K562 (cell line): Measurements from ENCODE around the gene SLC35E2B. TPM values are rescaled to one million over a fixed set of nuclear protein-coding genes. Genes with fewer than 3 reads are reported as not detected.

Experiments
- BRCA1 ChIP-seq, 2 experiments: fragments of 450-650 bp in 1 of 2; sonication (generic) in 1 of 2; formaldehyde crosslinking in 1 of 2; IDR thresholded peaks; 2 replicates each; pipeline versions ENCODE4 v1.5.0 to v1.6.1; 2017 to 2020; ENCODE audit warnings: mild to moderate bottlenecking in 1 of 2, missing genetic modification reagents in 1 of 2
- CXXC5 ChIP-seq: fragments of 250-450 bp; sonication (Bioruptor Pico); IDR thresholded peaks from 2 replicates; pipeline ENCODE4 v1.8.0; 2022; ENCODE audit warnings: inconsistent platforms, mild to moderate bottlenecking, moderate library complexity
- KAT8 ChIP-seq: fragments of 450-650 bp; IDR thresholded peaks from 2 replicates; pipeline ENCODE4 v1.6.1; 2016; ENCODE audit warnings: low read depth, mild to moderate bottlenecking
- MBD2 ChIP-seq: sonication (generic); IDR thresholded peaks from 2 replicates; pipeline ENCODE4 v1.6.1; 2016; ENCODE audit warnings: low read depth, borderline replicate concordance
- MTF1 ChIP-seq: fragments of 250-450 bp; sonication (Bioruptor Pico); IDR thresholded peaks from 2 replicates; pipeline ENCODE4 v1.9.0; 2021; ENCODE audit warnings: moderate library complexity, mild to moderate bottlenecking, inconsistent platforms, borderline replicate concordance
- RBFOX2 ChIP-seq: fragments of 200-400 bp; formaldehyde crosslinking; IDR thresholded peaks from 2 replicates; pipeline ENCODE4 v1.6.1; 2017; ENCODE audit warnings: low read depth, mild to moderate bottlenecking, low read length, moderate library complexity
- RFX5 ChIP-seq: IDR thresholded peaks from 2 replicates; pipeline ENCODE4 v1.6.1; 2011; ENCODE audit warnings: low read depth, mild to moderate bottlenecking, improper control_type of control experiment, low read length
- SRSF7 ChIP-seq: fragments of 200-400 bp; formaldehyde crosslinking; optimal IDR thresholded peaks from 2 replicates; pipeline ENCODE3; 2017; ENCODE audit warnings: mild to moderate bottlenecking, low read depth, low read length
- TEAD4 ChIP-seq, 2 experiments: sonication (generic) in 1 of 2; formaldehyde crosslinking in 1 of 2; IDR thresholded peaks; 2 replicates each; pipeline versions ENCODE4 v1.6.1 to v1.8.0; 2012 to 2022; ENCODE audit warnings: borderline replicate concordance in 1 of 2, inconsistent platforms in 1 of 2, low read length in 1 of 2, mild to moderate bottlenecking in 1 of 2, missing genetic modification reagents in 1 of 2
- ZFX ChIP-seq: sonication (generic); formaldehyde crosslinking; IDR thresholded peaks from 2 replicates; pipeline ENCODE4 v1.8.0; 2022; ENCODE audit warnings: mild to moderate bottlenecking, missing genetic modification reagents, moderate library complexity
- ZNF311 ChIP-seq: fragments of 250-450 bp; sonication (Bioruptor Pico); IDR thresholded peaks from 2 replicates; pipeline ENCODE4 v1.4.0; 2020; ENCODE audit warnings: mild to moderate bottlenecking, moderate library complexity
- ZZZ3 ChIP-seq: fragments of 450-650 bp; IDR thresholded peaks from 2 replicates; pipeline ENCODE4 v1.6.1; 2016; ENCODE audit warnings: antibody characterized with exemption, mild to moderate bottlenecking, moderate library complexity
- polyA plus RNA-seq, 8 experiments: library from polyadenylated mRNA; depleted of rRNA in 4 of 8; stranded (reverse) in 5 of 8; unstranded in 3 of 8; fragments of >200 nt; fragmentation: Nextera tagmentation in 2 of 8; fragmentation: Illumina TruSeq in 1 of 8; extraction: Ambion mirVana in 2 of 8; extraction: Trizol in 1 of 8; gene quantifications; 2 replicates each; pipeline versions ENCODE4 v1.2.1 to v1.2.3, GENCODE V29; 2011 to 2014; ENCODE audit warnings: inconsistent platforms in 1 of 8, missing spikeins in 1 of 8
- total RNA-seq, 7 experiments: library from RNA; depleted of rRNA in 6 of 7; stranded (reverse); fragments of >200 nt in 6 of 7; fragmentation: Illumina TruSeq in 2 of 7; extraction: Trizol in 2 of 7; gene quantifications; 2 replicates each; pipeline versions ENCODE4 v1.2.1 to v1.2.3, GENCODE V29; 2011 to 2021; ENCODE audit warnings: low replicate concordance in 1 of 7
- TF ChIP-seq, protein P1 (sequence below): IDR thresholded peaks from 2 replicates; pipeline ENCODE4 v1.6.1; 2011; ENCODE audit warnings: borderline replicate concordance, low read depth, mild to moderate bottlenecking, moderate library complexity, low read length; ENCODE audit not compliant: insufficient read depth, poor library complexity, severe bottlenecking
- TF ChIP-seq, protein P2 (sequence below), 2 experiments: fragments of 450-650 bp; conservative IDR thresholded peaks; 2 replicates each; pipeline ENCODE4 v1.6.1; 2017; ENCODE audit warnings: mild to moderate bottlenecking in 2 of 2, moderate library complexity in 2 of 2
- TF ChIP-seq, protein P3 (sequence below): fragments of 450-650 bp; IDR thresholded peaks from 2 replicates; pipeline ENCODE4 v1.6.1; 2016; ENCODE audit warnings: antibody characterized with exemption
- TF ChIP-seq, protein P4 (sequence below): fragments of 450-650 bp; formaldehyde crosslinking; IDR thresholded peaks from 2 replicates; pipeline ENCODE4 v1.4.0; 2020; ENCODE audit warnings: mild to moderate bottlenecking
- TF ChIP-seq, protein P5 (sequence below): sonication (generic); formaldehyde crosslinking; IDR thresholded peaks from 2 replicates; pipeline ENCODE4 v1.8.1; 2023; ENCODE audit warnings: mild to moderate bottlenecking, missing genetic modification reagents, moderate library complexity

Gene SLC35E2B
- total and polyA plus RNA-seq, 9 of the 15 experiments (the other 6 are each of a cell fraction or from before 2014, with no cell fraction given) = 4.7 to 44.6 (median 20.7) TPM

DNA sequence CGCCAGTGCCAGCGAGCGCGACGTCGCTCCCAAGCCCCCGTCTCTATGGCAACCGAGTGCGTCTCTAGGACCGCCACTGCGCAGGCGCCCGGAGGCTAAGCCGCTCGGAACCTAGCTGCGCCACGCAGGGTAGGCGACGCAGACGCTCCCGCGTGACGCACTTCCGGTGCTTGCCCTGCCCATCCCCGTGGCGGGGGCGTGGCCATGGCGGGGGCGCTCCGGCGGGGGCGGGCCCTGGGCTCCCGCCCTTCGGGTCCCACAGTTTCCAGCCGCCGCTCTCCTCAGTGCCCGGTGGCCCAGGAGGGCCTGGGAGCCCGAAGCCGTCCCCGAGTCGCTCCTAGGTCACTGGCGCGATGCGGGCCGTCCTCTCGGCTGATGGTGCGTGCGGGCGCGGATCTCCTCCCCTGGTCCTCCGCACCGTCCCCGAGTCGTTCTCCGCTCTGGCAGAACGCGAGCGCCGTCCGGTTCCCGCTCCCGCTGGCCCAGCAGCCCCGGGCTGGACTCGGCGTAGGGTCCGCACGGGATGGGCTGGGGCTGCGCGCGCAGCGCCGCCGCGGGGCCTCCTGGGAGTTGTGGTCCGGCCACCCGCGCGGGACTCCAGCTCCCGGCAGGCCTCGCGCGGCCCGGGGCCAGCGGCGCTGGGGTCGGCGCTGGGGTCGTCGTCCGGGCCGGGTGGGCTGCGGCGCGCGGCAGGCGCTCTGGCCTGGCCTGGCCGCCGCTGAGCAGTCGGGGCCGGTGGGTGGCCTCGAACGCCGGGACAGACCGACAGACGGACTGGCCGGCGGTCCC is 77.1 kb downstream of the SLC35E2B start, which contains the start of gene MIB2 (continued):
- TF ChIP-seq ZFX (CRISPR knock-in tag) (peak; percentile 96), BRCA1 (IDR thresholded peaks at IDR 0.05) (no peak), BRCA1 (CRISPR knock-in tag; IDR thresholded peaks at IDR 0.05) (0 out of 2 replicates have a peak, but pooled peaks have one; percentile 61), RFX5 (peak; percentile 87), MTF1 (CRISPR knock-in tag) (no peak), ZZZ3 (no peak), ZNF311 (CRISPR knock-in tag) (no peak), TEAD4 (IDR thresholded peaks at IDR 0.05; ENCODE audit: low read length) (peak; percentile 39; the same call in 1 of the 2 replicates), TEAD4 (CRISPR knock-in tag; IDR thresholded peaks at IDR 0.05; ENCODE audit: borderline replicate concordance) (no peak), KAT8 (no peak), MBD2 (peak; percentile 41; the same call in 1 of the 2 replicates), CXXC5 (CRISPR knock-in tag) (peak; percentile 84), RBFOX2 (peak; percentile 92), SRSF7 (no peak)
- TF ChIP-seq, protein P1, sequence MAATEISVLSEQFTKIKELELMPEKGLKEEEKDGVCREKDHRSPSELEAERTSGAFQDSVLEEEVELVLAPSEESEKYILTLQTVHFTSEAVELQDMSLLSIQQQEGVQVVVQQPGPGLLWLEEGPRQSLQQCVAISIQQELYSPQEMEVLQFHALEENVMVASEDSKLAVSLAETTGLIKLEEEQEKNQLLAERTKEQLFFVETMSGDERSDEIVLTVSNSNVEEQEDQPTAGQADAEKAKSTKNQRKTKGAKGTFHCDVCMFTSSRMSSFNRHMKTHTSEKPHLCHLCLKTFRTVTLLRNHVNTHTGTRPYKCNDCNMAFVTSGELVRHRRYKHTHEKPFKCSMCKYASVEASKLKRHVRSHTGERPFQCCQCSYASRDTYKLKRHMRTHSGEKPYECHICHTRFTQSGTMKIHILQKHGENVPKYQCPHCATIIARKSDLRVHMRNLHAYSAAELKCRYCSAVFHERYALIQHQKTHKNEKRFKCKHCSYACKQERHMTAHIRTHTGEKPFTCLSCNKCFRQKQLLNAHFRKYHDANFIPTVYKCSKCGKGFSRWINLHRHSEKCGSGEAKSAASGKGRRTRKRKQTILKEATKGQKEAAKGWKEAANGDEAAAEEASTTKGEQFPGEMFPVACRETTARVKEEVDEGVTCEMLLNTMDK = peak; percentile 60
- TF ChIP-seq, protein P2, sequence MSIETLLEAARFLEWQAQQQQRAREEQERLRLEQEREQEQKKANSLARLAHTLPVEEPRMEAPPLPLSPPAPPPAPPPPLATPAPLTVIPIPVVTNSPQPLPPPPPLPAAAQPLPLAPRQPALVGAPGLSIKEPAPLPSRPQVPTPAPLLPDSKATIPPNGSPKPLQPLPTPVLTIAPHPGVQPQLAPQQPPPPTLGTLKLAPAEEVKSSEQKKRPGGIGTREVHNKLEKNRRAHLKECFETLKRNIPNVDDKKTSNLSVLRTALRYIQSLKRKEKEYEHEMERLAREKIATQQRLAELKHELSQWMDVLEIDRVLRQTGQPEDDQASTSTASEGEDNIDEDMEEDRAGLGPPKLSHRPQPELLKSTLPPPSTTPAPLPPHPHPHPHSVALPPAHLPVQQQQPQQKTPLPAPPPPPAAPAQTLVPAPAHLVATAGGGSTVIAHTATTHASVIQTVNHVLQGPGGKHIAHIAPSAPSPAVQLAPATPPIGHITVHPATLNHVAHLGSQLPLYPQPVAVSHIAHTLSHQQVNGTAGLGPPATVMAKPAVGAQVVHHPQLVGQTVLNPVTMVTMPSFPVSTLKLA (conservative IDR thresholded peaks at IDR 0.05) = peak; percentile 88 to 94
- TF ChIP-seq, protein P3, sequence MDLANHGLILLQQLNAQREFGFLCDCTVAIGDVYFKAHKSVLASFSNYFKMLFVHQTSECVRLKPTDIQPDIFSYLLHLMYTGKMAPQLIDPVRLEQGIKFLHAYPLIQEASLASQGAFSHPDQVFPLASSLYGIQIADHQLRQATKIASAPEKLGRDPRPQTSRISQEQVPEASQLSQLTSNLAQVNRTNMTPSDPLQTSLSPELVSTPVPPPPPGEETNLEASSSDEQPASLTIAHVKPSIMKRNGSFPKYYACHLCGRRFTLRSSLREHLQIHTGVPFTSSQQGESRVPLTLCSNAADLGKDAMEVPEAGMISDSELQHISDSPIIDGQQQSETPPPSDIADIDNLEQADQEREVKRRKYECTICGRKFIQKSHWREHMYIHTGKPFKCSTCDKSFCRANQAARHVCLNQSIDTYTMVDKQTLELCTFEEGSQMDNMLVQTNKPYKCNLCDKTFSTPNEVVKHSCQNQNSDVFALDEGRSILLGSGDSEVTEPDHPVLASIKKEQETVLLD = peak; percentile 96
- TF ChIP-seq, protein P4, sequence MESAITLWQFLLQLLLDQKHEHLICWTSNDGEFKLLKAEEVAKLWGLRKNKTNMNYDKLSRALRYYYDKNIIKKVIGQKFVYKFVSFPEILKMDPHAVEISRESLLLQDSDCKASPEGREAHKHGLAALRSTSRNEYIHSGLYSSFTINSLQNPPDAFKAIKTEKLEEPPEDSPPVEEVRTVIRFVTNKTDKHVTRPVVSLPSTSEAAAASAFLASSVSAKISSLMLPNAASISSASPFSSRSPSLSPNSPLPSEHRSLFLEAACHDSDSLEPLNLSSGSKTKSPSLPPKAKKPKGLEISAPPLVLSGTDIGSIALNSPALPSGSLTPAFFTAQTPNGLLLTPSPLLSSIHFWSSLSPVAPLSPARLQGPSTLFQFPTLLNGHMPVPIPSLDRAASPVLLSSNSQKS (CRISPR knock-in tag) = no peak
- TF ChIP-seq, protein P5, sequence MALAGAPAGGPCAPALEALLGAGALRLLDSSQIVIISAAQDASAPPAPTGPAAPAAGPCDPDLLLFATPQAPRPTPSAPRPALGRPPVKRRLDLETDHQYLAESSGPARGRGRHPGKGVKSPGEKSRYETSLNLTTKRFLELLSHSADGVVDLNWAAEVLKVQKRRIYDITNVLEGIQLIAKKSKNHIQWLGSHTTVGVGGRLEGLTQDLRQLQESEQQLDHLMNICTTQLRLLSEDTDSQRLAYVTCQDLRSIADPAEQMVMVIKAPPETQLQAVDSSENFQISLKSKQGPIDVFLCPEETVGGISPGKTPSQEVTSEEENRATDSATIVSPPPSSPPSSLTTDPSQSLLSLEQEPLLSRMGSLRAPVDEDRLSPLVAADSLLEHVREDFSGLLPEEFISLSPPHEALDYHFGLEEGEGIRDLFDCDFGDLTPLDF (CRISPR knock-in tag) = peak; percentile 91
